Activated CD4-positive, alpha-beta T cell treated with anti-CD3 and anti-CD28 coated beads, Interleukin-2, Interleukin-6, amounts not matched to agents 100 ng/mL and 50 ng/mL, durations not matched to agents 16 hours and 8 hours (primary cell): ENCODE data around the gene GSTO1.

Experiments used
- DNase-seq: peaks from one replicate; pipeline ENCODE4 v3.0.0-alpha.2; 2020

Gene GSTO1

GRCh38 chr10:104252368-104252767 lies 2.3 kb upstream of the GSTO1 start:
- DNase-seq: no peak

- DNase-seq: no peak
Observed at GRCh38 chr10:104253106-104253505, 1.6 kb upstream of the GSTO1 start.

GRCh38 chr10:104253606-104254410 lies 884 bp upstream of the GSTO1 start:
- DNase-seq: no peak

- DNase-seq: peak; percentile 62
Observed at GRCh38 chr10:104255311-104255981, 754 bp downstream of the GSTO1 start.

GRCh38 chr10:104256335-104256961 lies 1.8 kb downstream of the GSTO1 start:
- DNase-seq: no peak

GRCh38 chr10:104257235-104257634 lies 2.5 kb downstream of the GSTO1 start:
- DNase-seq: no peak

GRCh38 chr10:104258209-104258608 lies 3.5 kb downstream of the GSTO1 start:
- no peak for DNase-seq

GRCh38 chr10:104259456-104259855 lies 4.8 kb downstream of the GSTO1 start:
- DNase-seq: no peak

- peak; percentile 9 for DNase-seq
Observed at GRCh38 chr10:104259999-104260774, 5.5 kb downstream of the GSTO1 start.

GRCh38 chr10:104260775-104261115 lies 6.1 kb downstream of the GSTO1 start:
- peak; percentile 42 for DNase-seq

GRCh38 chr10:104262055-104262454 lies 7.4 kb downstream of the GSTO1 start:
- no peak for DNase-seq

- DNase-seq: no peak
Observed at GRCh38 chr10:104264783-104265182, 10.1 kb downstream of the GSTO1 start.

GRCh38 chr10:104267721-104268404 lies 13.2 kb downstream of the GSTO1 start:
- no peak for DNase-seq

- no peak for DNase-seq
Observed at GRCh38 chr10:104268405-104268712, 13.7 kb downstream of the GSTO1 start.

- DNase-seq: peak; percentile 99
Observed at GRCh38 chr10:104268713-104269645, 14.3 kb downstream of the GSTO1 start, which contains the start of gene GSTO2. Gene GSTO2, plus strand, starts transcription at chr10:104269184. Its CDS starts 5,732 bp downstream, at chr10:104274916.

- no peak for DNase-seq
Observed at GRCh38 chr10:104273286-104273685, 18.6 kb downstream of the GSTO1 start.

GRCh38 chr10:104273899-104274575 lies 19.3 kb downstream of the GSTO1 start:
- no peak for DNase-seq

GRCh38 chr10:104274762-104275721 lies 20.4 kb downstream of the GSTO1 start:
- peak; percentile 60 for DNase-seq

GRCh38 chr10:104276192-104276591 lies 21.5 kb downstream of the GSTO1 start:
- DNase-seq: no peak

GRCh38 chr10:104277785-104278184 lies 23.1 kb downstream of the GSTO1 start:
- no peak for DNase-seq
